ENCODE measurements around the gene CCR9.
A peak's percentile ranks its signal among the peaks of the same experiment; 100 is the strongest.

The CCR9 gene

DNA sequence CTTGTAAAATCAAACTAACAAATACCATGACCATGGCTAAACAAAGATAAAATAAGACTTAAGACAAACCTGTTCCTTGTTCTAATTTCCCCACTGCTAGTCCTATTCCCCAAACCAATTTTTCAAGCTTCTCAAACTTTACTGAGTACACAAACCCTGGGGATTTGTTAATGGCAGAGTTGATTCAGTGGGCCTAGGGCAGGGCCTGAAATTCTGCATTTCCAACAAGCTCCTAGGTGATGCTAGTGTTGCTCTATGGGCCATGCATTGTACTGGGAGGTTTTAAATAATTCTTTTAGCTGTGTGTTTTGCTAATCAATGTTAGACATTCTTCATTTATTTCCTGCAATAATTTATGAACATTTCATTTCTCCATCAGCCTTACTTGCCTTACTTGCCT lies 13.3 kb upstream of the CCR9 start:
- DNase-seq: no peak

DNA sequence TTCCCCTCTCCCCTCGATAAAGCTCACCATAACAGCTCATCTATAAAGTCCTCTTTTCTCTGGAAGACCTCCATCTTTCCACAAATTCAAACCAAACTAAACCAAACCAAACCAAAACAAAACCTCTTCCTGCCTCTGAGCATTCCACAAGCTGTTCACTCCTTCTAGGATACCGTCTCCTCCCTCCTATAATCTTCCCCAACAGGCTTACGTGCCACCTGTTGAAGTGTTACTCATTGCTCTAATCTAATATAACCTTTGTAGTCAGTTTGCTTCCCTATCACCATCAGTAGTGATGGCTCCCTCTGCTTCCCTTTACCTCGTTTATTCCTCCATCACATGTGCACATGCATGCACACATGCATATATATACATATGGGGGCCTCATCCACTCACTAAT lies 12.7 kb upstream of the CCR9 start:
- DNase-seq: no peak

DNA sequence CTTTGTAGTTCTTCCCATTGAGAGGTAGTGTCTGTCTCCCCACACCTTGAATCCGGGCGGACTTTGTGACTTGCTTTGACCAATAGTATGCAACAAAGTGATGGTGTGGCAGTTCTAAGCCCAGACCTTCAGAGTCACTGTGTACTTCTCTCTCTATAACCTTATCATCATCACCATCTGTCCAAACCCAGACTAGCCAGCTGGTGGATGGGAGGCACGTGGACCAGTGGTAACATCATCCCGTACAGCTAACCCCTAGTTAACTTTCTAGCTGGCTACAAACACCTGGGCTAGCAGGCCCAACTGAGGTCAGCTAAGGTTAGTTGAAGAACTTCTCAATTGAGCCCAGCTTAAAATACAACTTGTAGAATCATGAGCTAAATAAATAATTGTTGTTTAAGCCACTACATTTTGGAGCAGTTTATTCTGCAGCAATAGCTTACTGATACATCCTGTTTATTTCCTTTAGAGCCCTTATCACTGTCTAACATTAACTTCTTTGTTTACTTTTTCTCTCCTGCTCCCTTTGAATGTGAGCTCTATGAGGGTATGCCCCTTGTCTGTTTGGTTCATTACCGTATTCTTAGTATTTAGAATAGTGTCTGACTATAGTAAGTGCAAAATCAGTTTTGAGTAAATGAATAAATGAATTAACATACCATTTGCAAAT lies 11.5 kb upstream of the CCR9 start:
- DNase-seq: no peak

DNA sequence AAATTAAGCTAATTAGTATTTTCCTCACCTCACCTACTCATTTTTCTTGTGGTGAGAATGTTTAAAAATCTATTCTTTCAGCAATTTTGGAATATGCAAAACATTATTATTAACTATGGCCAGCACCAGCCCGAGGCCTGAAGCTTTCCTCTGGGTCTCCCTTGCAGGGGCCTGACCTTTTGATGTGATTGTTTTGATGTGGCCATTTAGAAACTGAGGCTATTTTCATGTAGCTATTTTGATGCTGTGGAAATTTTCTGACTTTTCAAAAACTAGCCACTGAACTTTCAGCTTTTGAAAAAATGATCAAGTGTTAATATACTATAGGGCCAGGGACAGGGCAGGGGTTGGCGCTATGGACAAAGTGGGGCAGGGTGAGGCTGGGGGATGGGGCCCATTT lies 8.2 kb upstream of the CCR9 start:
- no peak for DNase-seq

DNA sequence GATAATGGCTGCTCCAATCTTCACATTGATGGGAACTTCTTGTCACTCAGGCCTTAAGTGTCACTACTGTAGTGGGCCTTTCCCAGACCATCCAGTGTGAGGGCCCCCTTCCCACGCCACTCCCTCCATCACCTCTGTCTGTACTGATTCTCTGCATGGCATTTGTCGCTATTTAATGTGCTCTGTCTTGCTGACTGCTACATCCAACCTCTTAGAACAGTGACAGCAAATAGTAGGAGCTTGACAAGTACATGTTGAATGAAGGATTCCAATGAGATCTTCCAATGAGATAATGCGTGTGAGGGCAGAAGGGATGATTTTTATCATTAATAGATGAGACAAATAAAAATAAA lies 5.6 kb upstream of the CCR9 start:
- DNase-seq: no peak

DNA sequence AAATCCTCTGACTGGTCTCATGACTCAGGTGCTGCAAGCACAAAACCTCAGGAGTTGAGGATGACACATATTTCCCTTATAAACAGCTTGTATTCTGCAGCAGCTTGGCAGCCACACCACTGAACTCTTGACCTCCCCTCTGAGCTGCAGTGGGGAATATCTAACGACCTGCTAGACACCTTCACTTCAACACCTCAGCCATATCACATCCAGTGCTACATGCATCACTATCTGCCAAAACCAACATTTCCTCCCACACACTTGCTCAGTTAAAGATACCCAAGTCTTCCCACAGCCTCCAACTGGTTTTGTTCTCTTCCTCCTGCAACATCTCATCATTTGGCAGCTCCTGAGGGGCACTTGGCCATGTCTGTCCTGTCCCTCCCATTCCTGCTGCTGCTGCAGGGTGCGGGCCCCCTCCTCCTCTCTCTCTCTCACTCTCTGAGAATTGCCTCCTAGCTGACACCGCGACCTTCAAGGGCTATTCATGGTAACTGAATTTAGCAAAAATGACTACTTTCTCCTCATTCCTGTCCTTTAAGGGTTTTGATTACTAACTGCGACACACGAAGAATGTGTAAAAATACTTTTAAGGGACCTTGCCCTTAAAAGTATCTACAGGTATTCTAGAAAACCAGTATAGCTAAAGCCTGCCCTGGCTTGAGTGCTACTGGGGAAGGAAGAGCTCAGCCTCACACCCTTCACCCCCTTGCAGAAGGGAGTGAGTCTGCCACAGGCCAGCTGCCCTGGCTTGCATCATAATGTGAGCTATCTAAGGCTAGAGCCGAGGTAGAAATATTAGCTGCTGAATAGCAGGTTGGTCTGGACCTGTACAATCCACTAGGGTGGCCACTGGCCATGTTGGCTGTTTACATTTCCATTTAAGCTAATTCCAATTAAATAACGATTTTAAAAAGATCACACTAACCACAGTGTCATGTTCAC lies 5.0 kb upstream of the CCR9 start:
- no peak for DNase-seq

DNA sequence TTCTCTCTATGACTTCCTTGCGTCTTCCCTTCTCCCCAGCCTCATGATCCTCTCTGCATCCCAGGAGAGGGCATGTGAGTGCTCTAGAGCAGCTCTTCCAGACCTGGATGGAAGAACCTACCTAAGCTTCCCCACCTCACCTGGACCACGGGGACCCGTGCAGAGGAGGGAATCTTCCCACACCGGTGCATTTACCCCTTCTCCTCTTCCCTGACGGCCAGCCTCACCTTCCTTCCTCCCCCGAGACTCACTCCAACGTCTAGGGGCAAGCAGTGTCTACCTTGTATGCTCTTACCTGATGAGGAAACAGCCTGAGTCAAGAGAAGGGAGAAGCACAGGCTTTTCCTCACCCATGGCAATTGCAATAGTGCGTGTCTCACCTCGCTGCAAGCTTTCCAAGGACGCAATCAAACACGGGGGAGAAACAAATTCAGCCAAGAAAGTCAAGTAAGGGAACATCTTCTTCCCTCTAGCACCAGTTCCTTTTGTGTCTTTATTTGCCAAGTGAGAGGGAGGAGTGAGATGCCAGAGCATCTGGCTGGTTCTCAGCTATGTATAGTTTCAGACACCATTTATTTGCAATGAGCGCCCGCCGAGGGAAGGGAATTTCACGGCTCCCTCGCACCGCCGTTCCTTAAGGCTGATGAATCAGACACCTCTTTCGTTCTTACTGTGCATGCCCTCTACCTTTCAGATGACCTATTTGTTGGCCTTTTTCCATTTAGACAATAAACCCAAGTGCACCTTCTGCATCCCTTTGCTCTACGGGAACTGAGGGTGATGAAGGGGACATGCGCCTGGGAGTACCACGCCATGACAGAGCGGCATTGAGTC lies 1.8 kb upstream of the CCR9 start:
- no peak for DNase-seq

DNA sequence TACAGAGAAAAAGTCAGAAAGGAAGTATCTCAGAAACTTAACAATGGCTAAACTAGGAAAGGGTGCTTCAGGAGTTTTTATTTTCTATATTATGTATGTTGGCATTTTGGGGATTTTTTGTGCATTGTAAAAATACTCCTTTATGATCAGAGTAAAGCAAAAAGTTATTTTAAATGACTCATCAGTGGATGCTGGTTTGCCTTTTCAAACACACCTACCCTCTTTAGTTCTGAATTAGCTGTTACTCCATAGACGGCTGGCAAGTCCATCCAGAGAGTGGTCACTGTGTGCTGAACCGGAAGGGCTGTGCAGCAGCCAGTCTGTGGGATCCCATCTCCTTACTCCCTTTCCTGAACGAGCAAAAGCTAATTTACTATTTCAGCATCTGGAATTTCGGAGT lies 942 bp downstream of the CCR9 start:
- no peak for DNase-seq

DNA sequence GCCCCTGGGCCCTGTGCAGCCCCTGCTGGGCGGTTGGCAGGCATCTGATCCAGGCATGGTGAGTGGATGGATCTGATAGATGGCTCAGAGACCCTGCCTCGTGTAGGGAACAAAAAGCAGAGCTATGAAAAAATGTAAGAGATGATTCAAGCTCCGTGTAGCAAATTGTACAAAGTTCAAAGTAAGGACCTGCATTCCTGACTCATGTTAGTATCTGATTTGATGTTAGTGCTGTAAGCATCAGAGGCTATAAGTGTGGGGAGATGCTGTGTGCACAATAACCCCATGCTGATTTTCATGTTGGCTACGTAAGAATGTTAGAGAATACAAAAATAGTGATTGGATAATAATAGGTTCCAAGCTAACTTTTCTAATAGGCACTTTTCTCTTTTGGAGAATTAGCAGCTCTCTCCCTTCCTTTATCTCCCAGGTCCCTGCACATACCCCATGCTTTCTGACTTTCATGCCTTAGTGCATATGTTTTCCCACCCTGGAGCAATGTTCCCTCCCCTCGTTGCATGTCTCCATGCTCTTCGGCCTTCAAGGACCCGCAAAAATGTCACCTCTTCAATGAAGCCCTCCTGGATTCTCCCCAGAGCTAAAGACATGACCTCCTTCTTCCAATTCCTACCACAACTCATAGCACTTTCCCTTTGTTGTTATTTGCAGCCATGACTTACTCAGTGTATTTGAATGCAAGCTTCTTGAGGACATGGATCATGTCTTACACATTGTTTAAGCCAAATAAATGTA lies 1.6 kb downstream of the CCR9 start:
- no peak for DNase-seq

DNA sequence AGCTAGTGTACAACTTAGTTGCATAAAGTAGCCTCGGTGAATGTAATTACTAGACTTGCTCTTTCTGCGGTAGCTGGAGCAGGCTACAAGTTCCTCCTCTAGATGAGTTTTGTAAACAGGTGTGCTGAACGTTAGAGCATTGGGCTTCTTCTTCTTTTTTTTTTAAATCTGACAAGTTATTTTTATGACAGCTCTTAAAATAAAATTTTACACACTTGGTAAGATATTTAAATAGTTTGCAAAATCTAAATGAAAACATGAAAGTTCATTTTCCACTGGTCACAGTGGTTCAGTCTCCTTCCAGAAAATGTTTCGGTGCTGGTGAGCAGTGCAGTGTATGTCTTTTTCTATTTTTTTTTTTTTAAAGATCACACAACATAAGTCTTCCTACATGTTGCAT lies 3.0 kb downstream of the CCR9 start:
- DNase-seq: no peak

DNA sequence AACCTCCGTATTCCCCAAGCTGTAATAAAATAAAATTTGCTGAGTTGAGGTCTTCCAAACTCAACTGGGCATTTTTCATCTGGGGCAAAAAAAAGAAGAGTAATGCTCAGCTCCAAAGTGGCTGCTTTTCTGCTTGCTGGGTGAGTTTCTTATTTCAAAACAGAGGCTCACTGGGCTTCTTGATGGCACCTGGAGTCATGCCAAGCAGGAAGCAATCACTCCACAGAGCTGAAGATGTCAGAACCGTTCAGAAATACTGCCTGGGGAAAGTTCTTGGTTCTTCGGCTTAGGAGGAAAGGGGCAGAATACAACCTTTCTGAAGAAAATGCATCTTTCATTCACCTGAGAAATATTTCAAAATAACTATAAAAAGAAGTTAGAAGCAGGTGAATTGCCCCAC lies 4.1 kb downstream of the CCR9 start:
- no peak for DNase-seq

DNA sequence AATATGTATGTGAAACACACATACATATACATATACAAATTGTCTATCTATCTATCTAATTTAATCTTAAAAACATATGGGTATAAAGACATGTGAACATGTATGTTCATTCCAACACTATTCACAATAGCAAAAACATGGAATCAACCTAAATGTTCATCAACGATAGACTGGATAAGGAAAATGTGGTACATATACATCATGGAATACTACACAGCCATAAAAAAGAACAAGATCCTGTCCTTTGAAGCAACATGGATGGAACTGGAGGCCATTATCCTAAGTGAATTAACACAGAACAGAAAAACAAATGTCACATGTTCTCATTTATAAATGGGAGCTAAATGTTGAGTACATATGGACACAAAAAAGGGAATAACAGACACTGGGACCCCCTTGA lies 5.8 kb downstream of the CCR9 start:
- no peak for DNase-seq

DNA sequence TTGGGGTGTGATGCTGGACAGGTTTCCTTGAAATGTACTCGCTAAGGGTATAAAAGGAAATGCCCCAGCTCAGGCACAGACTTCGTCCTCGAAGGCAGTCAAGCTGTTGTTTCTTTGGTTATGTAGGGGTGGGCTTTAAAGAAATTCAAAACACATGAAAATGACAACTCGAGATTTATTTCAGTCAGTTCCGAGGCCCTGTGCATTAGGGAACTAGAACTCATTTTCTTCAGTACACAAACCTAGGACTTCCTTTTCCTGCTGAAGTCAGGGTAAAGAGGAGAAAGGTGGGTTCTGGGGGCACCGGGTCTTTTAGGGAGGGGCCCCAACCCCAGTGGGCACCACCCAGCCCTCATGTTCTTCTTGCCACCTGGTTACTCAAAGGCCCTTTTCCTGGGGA lies 7.7 kb downstream of the CCR9 start:
- DNase-seq: no peak

DNA sequence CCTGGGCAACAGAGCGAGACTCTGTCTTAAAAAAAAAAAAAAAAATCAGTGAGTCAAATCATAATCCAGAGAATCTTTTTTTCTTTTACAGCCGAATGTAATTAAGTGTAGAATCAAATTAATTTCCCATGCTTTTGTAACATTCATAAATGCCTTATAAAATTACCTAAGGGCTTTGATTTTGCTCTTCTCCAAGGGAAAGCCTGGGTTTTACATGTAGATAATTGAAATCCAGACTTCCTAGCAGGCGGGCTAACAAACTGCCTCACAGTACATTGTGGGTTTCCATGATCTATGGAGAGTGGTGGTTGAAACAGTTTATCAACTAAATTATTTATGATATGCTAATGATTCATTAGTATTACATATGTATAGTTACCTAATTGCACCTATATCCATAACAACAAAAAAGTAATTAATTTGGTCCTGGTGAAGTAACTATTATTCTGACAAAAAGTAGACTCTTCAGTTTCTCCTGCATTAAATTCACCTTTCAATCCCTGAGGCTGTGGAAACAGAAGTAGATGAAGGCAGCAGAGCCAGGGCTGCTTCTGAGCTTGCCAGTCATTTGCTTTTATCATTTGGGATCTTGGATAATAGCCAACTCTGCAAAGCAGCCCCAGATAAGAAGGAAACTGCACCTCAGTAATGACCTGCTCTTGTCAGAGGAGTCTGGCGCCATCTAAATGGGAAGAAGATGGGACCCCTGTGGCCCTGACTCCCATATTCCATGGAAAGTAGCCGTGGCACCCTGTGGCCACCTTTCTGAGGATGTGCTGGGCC lies 9.5 kb downstream of the CCR9 start:
- no peak for DNase-seq

DNA sequence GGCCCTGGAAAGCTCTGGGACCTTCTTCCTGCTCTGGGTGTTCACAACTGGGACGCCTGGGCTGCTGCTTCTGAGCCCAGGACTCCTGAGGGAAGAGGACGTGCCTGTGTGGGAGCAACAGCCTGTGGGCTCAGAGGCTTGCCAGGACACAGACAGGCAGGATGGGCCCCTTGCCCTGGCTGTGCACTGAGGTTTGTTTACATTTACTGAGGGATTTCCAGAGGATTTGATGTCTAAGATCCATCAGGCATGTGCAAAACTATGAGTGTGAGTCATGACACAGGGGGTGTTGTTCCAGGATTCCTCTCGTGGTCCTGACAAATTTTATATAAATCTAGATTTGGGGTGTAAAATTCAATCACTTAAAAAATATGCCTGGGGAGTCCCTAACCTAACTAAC lies 10.6 kb downstream of the CCR9 start:
- DNase-seq: no peak

DNA sequence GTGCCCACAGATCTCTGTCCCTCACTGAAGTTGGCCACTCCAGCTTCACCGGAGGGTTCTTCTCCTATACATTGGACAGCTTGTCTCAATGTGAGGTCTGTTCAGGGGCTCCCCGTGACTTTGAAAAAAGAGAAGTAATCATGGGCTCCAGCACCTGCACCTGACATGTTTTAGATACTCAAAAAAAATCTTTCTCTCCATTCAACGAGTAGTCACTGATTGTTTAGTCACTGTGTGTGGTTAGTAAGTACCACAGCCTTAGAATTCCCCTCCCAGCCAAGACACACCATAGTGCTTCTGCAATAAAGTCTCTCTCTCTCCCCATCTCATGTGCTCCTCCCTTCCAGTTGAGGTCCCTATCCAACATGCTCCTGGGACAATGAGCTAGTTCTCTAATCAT lies 18.6 kb downstream of the CCR9 start:
- DNase-seq: no peak

DNA sequence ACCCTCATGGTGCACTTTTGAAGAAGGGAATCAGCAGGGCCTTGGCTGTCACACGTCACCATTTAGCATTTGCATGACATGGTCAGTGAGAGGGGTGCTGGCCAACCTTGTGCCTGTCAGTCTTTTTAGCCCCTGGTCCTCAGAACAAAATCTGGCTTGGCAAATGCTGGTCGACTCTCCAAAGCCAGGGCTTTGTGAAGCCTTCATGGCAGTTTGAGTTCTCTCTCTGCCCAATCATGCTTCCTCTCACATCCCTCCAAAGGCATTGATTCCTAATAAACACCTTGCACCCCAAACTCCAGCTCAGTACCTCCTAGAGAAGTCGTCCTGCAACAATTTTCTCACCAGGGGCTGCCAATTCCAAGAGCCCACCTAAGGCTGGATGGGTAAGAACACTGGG lies 19.4 kb downstream of the CCR9 start:
- no peak for DNase-seq

DNA sequence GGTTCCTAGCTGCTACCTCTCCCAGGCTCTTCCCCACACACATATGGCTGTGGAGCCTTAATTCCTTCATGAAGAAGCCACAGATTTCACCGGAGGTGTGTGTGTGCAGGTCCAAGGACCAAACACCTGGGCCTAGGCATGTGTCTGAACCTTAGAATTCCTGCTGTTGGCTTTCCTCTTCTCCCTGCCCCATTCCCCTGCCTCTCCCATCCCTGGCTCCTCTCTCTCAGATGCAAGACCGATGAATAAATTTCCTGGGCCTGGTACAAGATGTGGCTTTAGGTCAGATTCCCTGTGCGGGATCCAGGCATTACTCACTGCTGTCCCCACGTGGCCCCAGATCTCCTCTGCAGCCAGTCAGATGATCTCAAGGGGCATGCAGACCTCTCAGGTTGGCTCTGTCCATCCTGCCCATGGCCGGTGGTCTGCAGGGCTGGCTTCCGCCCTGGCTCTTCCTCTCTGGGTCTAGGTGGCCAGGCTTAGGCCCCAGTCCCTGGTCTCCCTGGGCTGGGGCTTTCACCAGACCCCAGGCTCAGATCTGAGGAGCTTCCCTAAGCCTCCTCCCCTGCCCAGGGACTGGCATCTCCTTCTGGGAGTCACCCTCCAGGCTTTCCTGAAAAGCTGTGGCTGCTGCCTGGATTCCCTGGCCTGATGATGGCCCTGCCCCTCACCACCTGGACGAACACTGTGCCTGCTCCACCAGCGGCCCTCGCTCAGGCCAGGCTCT lies 20.5 kb downstream of the CCR9 start:
- peak in 1 of 2 experiments; percentile 42 for DNase-seq

DNA sequence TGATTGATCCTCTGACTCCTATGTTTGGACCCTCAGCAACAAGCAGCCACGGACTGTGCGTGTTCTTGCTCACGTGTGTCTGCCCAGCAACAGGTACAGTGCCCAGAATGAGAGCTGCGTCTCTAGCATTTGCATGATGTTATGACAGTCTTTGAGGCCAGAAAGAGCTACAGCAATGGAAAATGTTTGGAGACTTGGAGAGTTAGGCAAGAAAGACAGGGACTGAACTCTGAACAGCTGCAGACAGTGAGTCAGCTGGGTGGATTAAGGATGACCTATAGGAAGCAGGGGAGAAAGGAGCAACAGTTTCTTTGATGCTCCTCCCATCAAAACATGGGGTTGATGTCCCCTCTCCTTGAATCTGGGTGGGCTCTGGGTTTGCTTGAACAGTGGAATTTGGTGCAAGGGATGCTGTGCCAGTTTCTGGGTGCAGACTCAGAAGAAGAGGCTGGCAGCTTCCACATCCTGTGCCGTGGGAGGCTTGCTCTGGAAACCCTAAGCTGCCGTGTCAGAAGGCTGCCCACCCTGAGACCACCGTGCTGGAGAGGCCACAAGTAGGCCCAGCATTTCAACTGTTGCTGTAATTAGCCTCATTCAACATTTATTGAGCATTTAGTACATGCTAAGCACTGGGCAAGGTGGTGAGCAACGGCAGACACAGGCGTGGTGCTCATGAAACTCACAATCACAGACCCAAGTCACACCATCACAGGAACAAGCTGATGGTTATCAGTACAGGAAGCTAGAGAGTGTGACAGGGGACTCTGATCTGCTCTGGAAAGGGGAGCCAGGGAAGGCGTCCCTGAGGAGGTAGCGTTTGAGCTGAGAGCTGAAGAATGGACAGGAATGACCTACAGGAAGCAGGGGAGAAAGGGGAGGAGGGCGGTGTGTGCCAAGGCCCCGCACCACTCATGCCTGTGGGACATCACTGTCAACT lies 21.7 kb downstream of the CCR9 start:
- no peak for DNase-seq

DNA sequence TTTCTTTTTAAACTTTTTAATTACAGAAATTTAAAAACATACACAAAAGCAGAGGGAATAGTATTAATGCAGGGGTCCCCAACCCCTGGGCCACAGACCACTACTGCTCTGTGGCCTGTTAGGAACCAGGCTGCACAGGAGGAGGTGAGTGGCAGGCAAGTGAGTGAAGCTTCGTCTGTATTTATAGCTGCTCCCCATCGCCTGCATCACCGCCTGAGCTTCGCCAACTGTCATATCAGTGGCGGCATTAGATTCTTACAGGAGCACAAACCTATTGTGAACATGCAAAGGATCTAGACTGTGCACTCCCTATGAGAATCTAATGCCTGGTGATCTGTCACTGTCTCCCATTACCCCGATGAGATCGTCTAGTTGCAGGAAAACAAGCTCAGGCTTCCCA lies 22.4 kb downstream of the CCR9 start:
- no peak for DNase-seq

Measured in NCI-H526 (cell line).